HCT116 (cell line): ENCODE data around the gene FAM228A. TPM values are rescaled to one million over a fixed set of nuclear protein-coding genes. Genes with fewer than 3 reads are reported as not detected.

Experiments
- ATAC-seq: fragments of 200-7000 bp; cut with Tn5 transposase; 2 replicates; pipeline ENCODE4 v1.9.1; 2020; ENCODE audit warnings: mild to moderate bottlenecking, moderate library complexity
- BruUV-seq: library from RNA; stranded (reverse); fragments of 400-500 nt; replicated peaks from 2 replicates; lab custom pipeline; 2021; lab: Mats Ljungman, UMichigan
- CTCF ChIA-PET: fragments of 300-600 bp; sonication (Branson Sonifier 250); formaldehyde crosslinking; loops from one replicate; lab custom pipeline; 2021; ENCODE audit warnings: antibody characterized with exemption; lab: Charles Lee
- POLR2A ChIA-PET: fragments of 300-600, 350-600 bp; sonication (Branson Sonifier 250); formaldehyde crosslinking; loops from one replicate; lab custom pipeline; 2021; ENCODE audit warnings: antibody characterized with exemption; lab: Charles Lee
- RAD21 ChIA-PET, 2 experiments: fragments of 300-600 bp; sonication (Branson Sonifier 250); formaldehyde crosslinking; loops; one replicate each; lab custom pipeline; 2023; ENCODE audit warnings: low total read pairs in 2 of 2; ENCODE audit not compliant: uncharacterized antibody in 2 of 2, unreplicated experiment in 2 of 2, low non-redundant PET in 1 of 2; lab: Charles Lee
- DNase-seq: peaks from one replicate; pipeline ENCODE4 v3.0.0-alpha.2; 2010; ENCODE audit warnings: low read depth, low spot score
- H2AFZ ChIP-seq: fragments of 200-600 bp; shearing (Covaris generic), sonication (generic); 2 replicates; pipeline ENCODE4 v1.6.1; 2017; ENCODE audit warnings: low read depth, mixed run types, mixed read lengths, antibody characterized with exemption, low read length; ENCODE audit not compliant: poor library complexity, severe bottlenecking
- H3K27ac ChIP-seq: 2 replicates; pipeline ENCODE4 v1.5.1; 2012; ENCODE audit warnings: low read depth, low read length
- H3K27me3 ChIP-seq: fragments of 200-600 bp; sonication (generic); 2 replicates; pipeline ENCODE4 v1.6.1; 2016; ENCODE audit warnings: mixed run types, low read length, mixed read lengths; ENCODE audit not compliant: insufficient read depth
- H3K36me3 ChIP-seq, 2 experiments: fragments of 200-500 bp in 1 of 2; fragments of 200-600 bp in 1 of 2; sonication (Bioruptor generic) in 1 of 2; sonication (generic) in 1 of 2; 2 replicates each; pipeline versions ENCODE4 v1.5.1 to v1.6.1; 2014 to 2016; ENCODE audit warnings: low read length in 2 of 2, inconsistent platforms in 1 of 2, mixed read lengths in 1 of 2, mixed run types in 1 of 2; ENCODE audit not compliant: insufficient read depth in 2 of 2, control insufficient read depth in 1 of 2
- H3K4me1 ChIP-seq, 2 experiments: fragments of 200-600 bp in 1 of 2; sonication (generic) in 1 of 2; 2 replicates each; pipeline versions ENCODE4 v1.5.1 to v1.6.1; 2012 to 2017; ENCODE audit warnings: low read length in 2 of 2, inconsistent platforms in 1 of 2, mild to moderate bottlenecking in 1 of 2, mixed read lengths in 1 of 2, mixed run types in 1 of 2, moderate library complexity in 1 of 2; ENCODE audit not compliant: insufficient read depth in 2 of 2, control insufficient read depth in 1 of 2
- H3K4me2 ChIP-seq: fragments of 200-600 bp; sonication (generic); 2 replicates; pipeline ENCODE4 v1.6.1; 2017; ENCODE audit warnings: mixed run types, low read length, mixed read lengths
- H3K4me3 ChIP-seq, 2 experiments: fragments of 200-600 bp in 1 of 2; sonication (generic) in 1 of 2; replicated peaks in 1 of 2; 2 replicates each; pipeline ENCODE4 v1.5.1; 2011 to 2016; ENCODE audit warnings: low read length in 2 of 2, control low read depth in 1 of 2, low read depth in 1 of 2, mild to moderate bottlenecking in 1 of 2, mixed read lengths in 1 of 2, mixed run types in 1 of 2
- H3K79me2 ChIP-seq: fragments of 200-600 bp; sonication (generic); 2 replicates; pipeline ENCODE4 v1.6.1; 2017; ENCODE audit warnings: mild to moderate bottlenecking, mixed run types, low read length, moderate library complexity, mixed read lengths; ENCODE audit not compliant: insufficient read depth
- H3K9ac ChIP-seq: fragments of 200-600 bp; sonication (generic); 2 replicates; pipeline ENCODE4 v1.6.1; 2016; ENCODE audit warnings: low read length, mixed read lengths
- H3K9me2 ChIP-seq: fragments of 200-600 bp; sonication (generic), shearing (Covaris generic); 2 replicates; pipeline ENCODE4 v1.6.1; 2017; ENCODE audit warnings: mixed run types, mild to moderate bottlenecking, moderate library complexity; ENCODE audit not compliant: insufficient read depth
- H3K9me3 ChIP-seq, 2 experiments: fragments of 200-500 bp in 1 of 2; fragments of 200-600 bp in 1 of 2; sonication (Bioruptor generic) in 1 of 2; sonication (generic) in 1 of 2; 2 replicates each; pipeline ENCODE4 v1.6.1; 2014 to 2017; ENCODE audit warnings: low read length in 2 of 2, mixed read lengths in 2 of 2, inconsistent platforms in 1 of 2, low read depth in 1 of 2, mild to moderate bottlenecking in 1 of 2, mixed run types in 1 of 2, moderate library complexity in 1 of 2; ENCODE audit not compliant: control insufficient read depth in 1 of 2, insufficient read depth in 1 of 2
- H4K20me1 ChIP-seq: fragments of 200-600 bp; sonication (generic), shearing (Covaris generic); 2 replicates; pipeline ENCODE4 v1.6.1; 2017; ENCODE audit warnings: mixed run types, mild to moderate bottlenecking, moderate library complexity; ENCODE audit not compliant: insufficient read depth
- CBX3 ChIP-seq: IDR thresholded peaks from 2 replicates; pipeline ENCODE4 v1.6.1; 2012; ENCODE audit warnings: low read depth
- CEBPB ChIP-seq: IDR thresholded peaks from 2 replicates; pipeline ENCODE4 v1.6.1; 2012; ENCODE audit warnings: low read depth
- EZH2 ChIP-seq: fragments of 200-600 bp; sonication (generic); IDR thresholded peaks from 2 replicates; pipeline ENCODE4 v1.6.1; 2017; ENCODE audit warnings: antibody characterized with exemption, mixed run types
- EZH2phosphoT487 ChIP-seq: fragments of 200-600 bp; IDR thresholded peaks from 2 replicates; pipeline ENCODE4 v1.6.1; 2018; ENCODE audit warnings: antibody characterized with exemption, borderline replicate concordance
- FOSL1 ChIP-seq: IDR thresholded peaks from 2 replicates; pipeline ENCODE4 v1.6.1; 2012; ENCODE audit warnings: low read depth
- POLR2A ChIP-seq: IDR thresholded peaks from 2 replicates; pipeline ENCODE4 v1.7.0; 2011; ENCODE audit warnings: borderline replicate concordance; ENCODE audit not compliant: insufficient read depth, insufficient read length; ENCODE audit errors: extremely low read depth
- POLR2AphosphoS5 ChIP-seq: IDR thresholded peaks from 2 replicates; pipeline ENCODE4 v1.6.1; 2011; ENCODE audit warnings: mild to moderate bottlenecking, low read depth, low read length, moderate library complexity
- RAD21 ChIP-seq: IDR thresholded peaks from 2 replicates; pipeline ENCODE4 v1.6.1; 2012; ENCODE audit warnings: low read depth, mild to moderate bottlenecking
- SIN3A ChIP-seq: IDR thresholded peaks from 2 replicates; pipeline ENCODE4 v1.6.1; 2012; ENCODE audit warnings: low read depth
- SP1 ChIP-seq: IDR thresholded peaks from 2 replicates; pipeline ENCODE4 v1.6.1; 2012; ENCODE audit warnings: low read depth
- SRF ChIP-seq: IDR thresholded peaks from 2 replicates; pipeline ENCODE4 v1.6.1; 2012; ENCODE audit warnings: low read depth
- ZFX ChIP-seq: fragments of 450-650 bp; IDR thresholded peaks from 2 replicates; pipeline ENCODE4 v1.6.1; 2017
- ZNF274 ChIP-seq: fragments of 200-500 bp; sonication (Bioruptor generic); IDR thresholded peaks from 2 replicates; pipeline ENCODE4 v1.6.1; 2014; ENCODE audit warnings: mild to moderate bottlenecking, low read depth, low read length, inconsistent platforms
- intact Hi-C: fragments of 100-400 bp; cut with micrococcal nuclease; formaldehyde crosslinking; loops from 2 replicates; pipeline ENCODE4 v1.10.0; 2022
- total RNA-seq: library from RNA; stranded (reverse); gene quantifications from one replicate; pipeline ENCODE4 v1.2.1, GENCODE V29; 2021; ENCODE audit not compliant: unreplicated experiment
- TF ChIP-seq, protein P1 (sequence below): IDR thresholded peaks from 2 replicates; pipeline ENCODE4 v1.6.1; 2012
- TF ChIP-seq, protein P2 (sequence below): IDR thresholded peaks from 2 replicates; pipeline ENCODE4 v1.6.1; 2012; ENCODE audit warnings: low read depth
- TF ChIP-seq, protein P3 (sequence below): IDR thresholded peaks from 2 replicates; pipeline ENCODE4 v1.6.1; 2012
- TF ChIP-seq, protein P4 (sequence below), 3 experiments: fragments of 200-600 bp in 1 of 3; sonication (generic) in 1 of 3; IDR thresholded peaks in 2 of 3; conservative IDR thresholded peaks in 1 of 3; 2 replicates each; pipeline ENCODE4 v1.5.1; 2012 to 2017; ENCODE audit warnings: low read depth in 2 of 3, low read length in 2 of 3, antibody characterized with exemption in 1 of 3, borderline replicate concordance in 1 of 3, control low read depth in 1 of 3, mild to moderate bottlenecking in 1 of 3, mixed read lengths in 1 of 3, mixed run types in 1 of 3, moderate library complexity in 1 of 3; ENCODE audit not compliant: insufficient read depth in 1 of 3
- TF ChIP-seq, protein P5 (sequence below): IDR thresholded peaks from 2 replicates; pipeline ENCODE4 v1.6.1; 2011; ENCODE audit warnings: mild to moderate bottlenecking, low read length, moderate library complexity; ENCODE audit not compliant: insufficient replicate concordance; ENCODE audit errors: extremely low read depth

FAM228A gene
- total RNA-seq, 1 experiment from 2014 or later, result not detected

- Histone ChIP-seq H3K4me2 (no peak overlapping the region), H3K9me2 (no peaks in the 10 kb centered on the region), H3K27me3 (no peaks in the 10 kb centered on the region), H3K4me1 (no peaks in the 10 kb centered on the region), H3K9me3 (no peaks in the 10 kb centered on the region), H3K4me3 (no peak overlapping the region), H3K36me3 (no peaks in the 10 kb centered on the region; a peak in 1 of 4 replicates), H3K79me2 (no peaks in the 10 kb centered on the region), H2AFZ (no peak overlapping the region), H3K9ac (no peak overlapping the region), H3K27ac (no peak overlapping the region), H4K20me1 (no peaks in the 10 kb centered on the region)
- POLR2A ChIA-PET, result no interaction called here
- CTCF ChIA-PET, result no interaction called here
- TF ChIP-seq, protein P1, sequence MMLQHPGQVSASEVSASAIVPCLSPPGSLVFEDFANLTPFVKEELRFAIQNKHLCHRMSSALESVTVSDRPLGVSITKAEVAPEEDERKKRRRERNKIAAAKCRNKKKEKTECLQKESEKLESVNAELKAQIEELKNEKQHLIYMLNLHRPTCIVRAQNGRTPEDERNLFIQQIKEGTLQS, result no peak
- TF ChIP-seq CEBPB (no peak), SRF (no peak), ZNF274 (no peak), SIN3A (no peak), EZH2phosphoT487 (no peak), EZH2 (no peak), CBX3 (no peak), POLR2A (no peak), RAD21 (no peak), FOSL1 (no peak), SP1 (no peak), POLR2AphosphoS5 (no peak), ZFX (no peak)
- TF ChIP-seq, protein P2, sequence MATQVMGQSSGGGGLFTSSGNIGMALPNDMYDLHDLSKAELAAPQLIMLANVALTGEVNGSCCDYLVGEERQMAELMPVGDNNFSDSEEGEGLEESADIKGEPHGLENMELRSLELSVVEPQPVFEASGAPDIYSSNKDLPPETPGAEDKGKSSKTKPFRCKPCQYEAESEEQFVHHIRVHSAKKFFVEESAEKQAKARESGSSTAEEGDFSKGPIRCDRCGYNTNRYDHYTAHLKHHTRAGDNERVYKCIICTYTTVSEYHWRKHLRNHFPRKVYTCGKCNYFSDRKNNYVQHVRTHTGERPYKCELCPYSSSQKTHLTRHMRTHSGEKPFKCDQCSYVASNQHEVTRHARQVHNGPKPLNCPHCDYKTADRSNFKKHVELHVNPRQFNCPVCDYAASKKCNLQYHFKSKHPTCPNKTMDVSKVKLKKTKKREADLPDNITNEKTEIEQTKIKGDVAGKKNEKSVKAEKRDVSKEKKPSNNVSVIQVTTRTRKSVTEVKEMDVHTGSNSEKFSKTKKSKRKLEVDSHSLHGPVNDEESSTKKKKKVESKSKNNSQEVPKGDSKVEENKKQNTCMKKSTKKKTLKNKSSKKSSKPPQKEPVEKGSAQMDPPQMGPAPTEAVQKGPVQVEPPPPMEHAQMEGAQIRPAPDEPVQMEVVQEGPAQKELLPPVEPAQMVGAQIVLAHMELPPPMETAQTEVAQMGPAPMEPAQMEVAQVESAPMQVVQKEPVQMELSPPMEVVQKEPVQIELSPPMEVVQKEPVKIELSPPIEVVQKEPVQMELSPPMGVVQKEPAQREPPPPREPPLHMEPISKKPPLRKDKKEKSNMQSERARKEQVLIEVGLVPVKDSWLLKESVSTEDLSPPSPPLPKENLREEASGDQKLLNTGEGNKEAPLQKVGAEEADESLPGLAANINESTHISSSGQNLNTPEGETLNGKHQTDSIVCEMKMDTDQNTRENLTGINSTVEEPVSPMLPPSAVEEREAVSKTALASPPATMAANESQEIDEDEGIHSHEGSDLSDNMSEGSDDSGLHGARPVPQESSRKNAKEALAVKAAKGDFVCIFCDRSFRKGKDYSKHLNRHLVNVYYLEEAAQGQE, result no peak
- TF ChIP-seq, protein P3, sequence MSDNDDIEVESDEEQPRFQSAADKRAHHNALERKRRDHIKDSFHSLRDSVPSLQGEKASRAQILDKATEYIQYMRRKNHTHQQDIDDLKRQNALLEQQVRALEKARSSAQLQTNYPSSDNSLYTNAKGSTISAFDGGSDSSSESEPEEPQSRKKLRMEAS, result no peak
- TF ChIP-seq, protein P4, sequence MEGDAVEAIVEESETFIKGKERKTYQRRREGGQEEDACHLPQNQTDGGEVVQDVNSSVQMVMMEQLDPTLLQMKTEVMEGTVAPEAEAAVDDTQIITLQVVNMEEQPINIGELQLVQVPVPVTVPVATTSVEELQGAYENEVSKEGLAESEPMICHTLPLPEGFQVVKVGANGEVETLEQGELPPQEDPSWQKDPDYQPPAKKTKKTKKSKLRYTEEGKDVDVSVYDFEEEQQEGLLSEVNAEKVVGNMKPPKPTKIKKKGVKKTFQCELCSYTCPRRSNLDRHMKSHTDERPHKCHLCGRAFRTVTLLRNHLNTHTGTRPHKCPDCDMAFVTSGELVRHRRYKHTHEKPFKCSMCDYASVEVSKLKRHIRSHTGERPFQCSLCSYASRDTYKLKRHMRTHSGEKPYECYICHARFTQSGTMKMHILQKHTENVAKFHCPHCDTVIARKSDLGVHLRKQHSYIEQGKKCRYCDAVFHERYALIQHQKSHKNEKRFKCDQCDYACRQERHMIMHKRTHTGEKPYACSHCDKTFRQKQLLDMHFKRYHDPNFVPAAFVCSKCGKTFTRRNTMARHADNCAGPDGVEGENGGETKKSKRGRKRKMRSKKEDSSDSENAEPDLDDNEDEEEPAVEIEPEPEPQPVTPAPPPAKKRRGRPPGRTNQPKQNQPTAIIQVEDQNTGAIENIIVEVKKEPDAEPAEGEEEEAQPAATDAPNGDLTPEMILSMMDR (IDR thresholded peaks at IDR 0.05 in 2 of 3, conservative IDR thresholded peaks at IDR 0.05 in 1 of 3; ENCODE audit: borderline replicate concordance in 1 of 3, insufficient read depth in 1 of 3, low read depth in 2 of 3, low read length in 2 of 3), result no peak
- TF ChIP-seq, protein P5, sequence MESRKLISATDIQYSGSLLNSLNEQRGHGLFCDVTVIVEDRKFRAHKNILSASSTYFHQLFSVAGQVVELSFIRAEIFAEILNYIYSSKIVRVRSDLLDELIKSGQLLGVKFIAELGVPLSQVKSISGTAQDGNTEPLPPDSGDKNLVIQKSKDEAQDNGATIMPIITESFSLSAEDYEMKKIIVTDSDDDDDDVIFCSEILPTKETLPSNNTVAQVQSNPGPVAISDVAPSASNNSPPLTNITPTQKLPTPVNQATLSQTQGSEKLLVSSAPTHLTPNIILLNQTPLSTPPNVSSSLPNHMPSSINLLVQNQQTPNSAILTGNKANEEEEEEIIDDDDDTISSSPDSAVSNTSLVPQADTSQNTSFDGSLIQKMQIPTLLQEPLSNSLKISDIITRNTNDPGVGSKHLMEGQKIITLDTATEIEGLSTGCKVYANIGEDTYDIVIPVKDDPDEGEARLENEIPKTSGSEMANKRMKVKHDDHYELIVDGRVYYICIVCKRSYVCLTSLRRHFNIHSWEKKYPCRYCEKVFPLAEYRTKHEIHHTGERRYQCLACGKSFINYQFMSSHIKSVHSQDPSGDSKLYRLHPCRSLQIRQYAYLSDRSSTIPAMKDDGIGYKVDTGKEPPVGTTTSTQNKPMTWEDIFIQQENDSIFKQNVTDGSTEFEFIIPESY, result no peak
- DNase-seq (no peak), ATAC-seq (no peak)
- BruUV-seq, result no TSS peak
- intact Hi-C loops, result no loop called here
- RAD21 ChIA-PET, result no interaction called here
Measured at GRCh38 chr2:24214880-24215279, 40.0 kb downstream of the FAM228A start.
